Urinary bladder (tissue), 4 donors: ENCODE data around the gene SYNGR4. TPM values are rescaled to one million over a fixed set of nuclear protein-coding genes. Genes with fewer than 3 reads are reported as not detected.

Experiments
- DNase-seq: peaks from one replicate; pipeline ENCODE4 v3.0.0-alpha.2; 2015; ENCODE audit errors: extremely low spot score
- H3K27ac ChIP-seq: one replicate; pipeline ENCODE4 v1.5.1; 2013; ENCODE audit warnings: low read depth, mild to moderate bottlenecking, moderate library complexity
- H3K36me3 ChIP-seq: one replicate; pipeline ENCODE4 v1.6.1; 2013; ENCODE audit warnings: mild to moderate bottlenecking, moderate library complexity; ENCODE audit not compliant: insufficient read depth
- H3K4me1 ChIP-seq: one replicate; pipeline ENCODE4 v1.6.1; 2013; ENCODE audit warnings: mild to moderate bottlenecking, moderate library complexity; ENCODE audit not compliant: insufficient read depth
- H3K4me3 ChIP-seq: one replicate; pipeline ENCODE4 v1.5.1; 2013; ENCODE audit warnings: low read depth, low read length
- WGBS: extraction: QIAGEN DNeasy Blood & Tissue Kit; methylation state at CpG from one replicate; pipeline ENCODE4 v1.1.7; 2013; 5-methylcytosine and 5-hydroxymethylcytosine counted together
- polyA plus RNA-seq: library from polyadenylated mRNA; stranded (reverse); fragments of 200-250 nt; gene quantifications from one replicate; pipeline ENCODE4 v1.2.3, GENCODE V29; 2013
- total RNA-seq: library from RNA; depleted of rRNA; stranded (reverse); fragments of >200 nt; gene quantifications from one replicate; pipeline ENCODE4 v1.2.3, GENCODE V29; 2014
- donor health status: healthy with polysubstance abuse.
- donor health status: healthy.

Gene SYNGR4
- total and polyA plus RNA-seq, 2 donors = not detected

DNA sequence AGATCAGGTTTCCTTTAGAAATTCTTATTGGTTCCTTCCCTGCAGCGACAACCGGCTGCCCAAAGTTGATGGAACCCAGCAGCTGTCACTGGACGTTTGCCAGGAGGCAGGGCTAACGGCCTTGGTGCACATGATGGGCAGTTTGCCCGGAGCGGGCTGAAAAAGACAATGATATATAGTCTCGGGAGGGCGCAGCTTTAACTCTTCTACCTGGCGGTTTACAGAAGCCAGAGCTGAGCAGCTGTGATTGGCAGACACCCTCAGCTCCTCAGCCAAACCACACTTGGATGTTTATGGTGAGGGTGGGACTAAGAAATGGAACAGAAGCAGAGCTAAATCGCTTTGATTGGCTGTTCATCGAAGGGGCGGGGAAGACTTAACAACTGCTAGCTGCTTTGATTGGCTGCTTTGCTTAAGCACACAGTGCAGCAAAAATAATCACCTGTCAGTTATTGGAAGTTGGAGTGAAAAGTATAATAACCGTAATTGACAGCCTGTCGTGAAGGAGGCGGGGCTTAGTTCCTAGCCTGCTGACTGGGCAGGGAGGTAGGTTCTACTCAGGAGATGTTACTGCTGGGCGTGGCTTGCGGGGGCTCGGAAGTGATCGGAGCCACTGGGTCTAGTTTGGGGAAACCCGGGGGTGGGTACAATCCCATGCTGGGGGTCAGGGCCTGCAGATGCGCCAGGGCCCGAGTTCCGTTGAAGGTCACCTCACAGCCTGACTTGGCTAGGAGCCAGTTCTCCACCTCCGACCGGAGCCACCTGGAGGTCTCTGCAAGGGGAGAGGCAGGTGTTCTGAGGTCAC lies 31.3 kb upstream of the SYNGR4 start:
- Histone ChIP-seq H3K4me3 (peak overlapping the region; percentile 27), H3K36me3 (no peaks in the 10 kb centered on the region), H3K27ac (peak overlapping the region; percentile 69), H3K4me1 (no peaks in the 10 kb centered on the region)
- DNase-seq = peak; percentile 91
- WGBS = 1% methylated on average over 25 of the region's 25 CpGs

DNA sequence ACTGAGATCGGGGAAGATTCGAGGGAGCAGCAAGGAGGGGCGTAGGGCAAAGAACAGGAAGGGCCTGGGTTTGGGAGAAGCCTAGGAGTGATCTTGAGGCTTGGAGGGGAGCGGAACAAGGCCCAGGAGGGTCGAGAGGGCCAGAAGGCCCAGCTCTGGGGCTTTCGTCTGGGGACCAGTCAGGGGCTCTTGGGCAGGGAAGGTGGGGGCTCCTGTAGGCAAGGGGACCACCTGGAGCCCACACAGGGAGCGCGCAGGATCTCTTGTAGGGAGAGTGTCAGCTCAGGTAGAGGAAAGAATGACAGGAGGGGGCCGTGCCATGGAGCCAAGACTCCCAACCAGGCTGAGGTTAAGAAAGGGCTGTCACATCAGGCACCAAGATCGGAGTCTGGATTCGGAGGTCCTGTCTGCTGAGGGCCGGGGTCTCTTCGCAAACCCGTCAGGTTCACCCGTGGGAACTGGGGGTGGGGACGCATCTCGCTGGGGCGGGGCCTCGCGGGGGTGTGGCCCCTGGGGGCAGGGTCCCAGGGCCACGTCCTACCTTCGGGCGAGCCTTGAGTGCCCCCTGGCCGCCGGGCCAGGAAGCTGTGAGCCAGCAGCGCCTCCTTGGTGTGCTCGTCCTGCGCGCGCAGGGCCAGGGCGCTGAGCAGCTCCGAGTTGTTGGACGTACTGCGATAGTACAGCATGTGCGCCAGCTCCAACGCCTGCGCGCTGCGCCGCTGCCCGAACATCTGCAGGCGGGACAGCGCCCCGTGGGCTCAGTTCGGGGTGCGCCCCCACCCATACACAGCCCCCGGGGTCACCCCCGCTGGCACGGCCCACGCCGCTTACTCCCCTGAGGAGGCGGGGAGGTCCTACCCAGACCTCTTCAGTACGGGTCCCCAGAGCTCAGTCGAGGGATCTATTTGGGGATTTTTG lies 30.4 kb upstream of the SYNGR4 start:
- Histone ChIP-seq H3K36me3 (no peaks in the 10 kb centered on the region), H3K4me1 (no peaks in the 10 kb centered on the region), H3K4me3 (peak overlapping the region; percentile 27), H3K27ac (peak overlapping the region; percentile 69)
- no peak for DNase-seq
- 5% methylated on average over 54 of the region's 54 CpGs for WGBS

DNA sequence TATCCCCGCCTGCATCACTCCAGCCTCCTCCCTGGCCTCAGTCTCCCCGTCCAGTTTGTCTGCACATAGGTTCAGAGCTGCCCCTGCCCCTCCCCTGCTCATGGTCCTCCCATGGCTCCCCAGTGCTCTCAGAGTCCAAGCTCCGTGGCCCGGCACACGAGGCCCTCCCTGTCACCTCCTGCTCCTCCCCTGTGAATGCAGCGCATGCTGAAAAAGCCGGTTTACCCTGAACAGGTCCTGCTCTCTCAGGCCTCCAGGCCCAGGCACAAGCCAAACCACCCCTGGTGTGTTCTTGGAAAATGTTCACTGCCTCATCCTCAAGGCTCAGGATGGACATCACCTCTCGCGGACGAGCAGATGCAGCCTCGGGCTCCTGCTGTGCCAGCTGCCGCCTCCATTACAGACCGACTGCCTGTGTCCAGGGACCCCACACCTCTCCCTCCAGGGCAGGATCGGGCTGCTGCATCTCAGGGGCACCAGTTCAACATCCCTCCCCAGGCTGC lies 25.9 kb upstream of the SYNGR4 start:
- WGBS = 93% methylated on average over 14 of the region's 14 CpGs
- Histone ChIP-seq H3K27ac (no peak overlapping the region), H3K4me3 (no peak overlapping the region), H3K36me3 (no peaks in the 10 kb centered on the region), H3K4me1 (no peaks in the 10 kb centered on the region)
- DNase-seq = no peak

- Histone ChIP-seq H3K4me3 (no peak overlapping the region), H3K27ac (no peak overlapping the region), H3K36me3 (no peaks in the 10 kb centered on the region), H3K4me1 (no peaks in the 10 kb centered on the region)
- WGBS = 93% methylated on average over 14 of the region's 14 CpGs
- no peak for DNase-seq
Measured at GRCh38 chr19:48338802-48339503, 25.2 kb upstream of the SYNGR4 start.

DNA sequence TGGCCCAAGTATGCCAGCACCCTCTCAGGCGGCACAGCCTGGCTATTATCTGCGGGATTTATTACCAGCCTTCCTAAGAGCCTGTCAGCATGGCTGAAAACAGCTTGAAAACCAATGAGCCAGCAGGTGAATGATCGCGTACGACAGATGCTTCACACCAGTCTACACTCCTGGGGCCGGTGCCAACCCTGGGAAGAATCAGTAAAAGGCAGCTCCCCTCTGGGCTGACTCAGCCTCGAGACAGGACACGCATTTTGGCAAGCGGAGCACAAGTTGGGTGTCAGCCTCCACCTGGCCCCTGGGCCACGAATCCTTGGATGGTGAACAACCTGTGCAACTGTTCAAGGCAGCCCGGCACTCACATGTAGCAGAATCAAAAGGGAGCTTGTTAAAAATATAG lies 23.2 kb upstream of the SYNGR4 start:
- H3K27ac ChIP-seq = no peak overlapping the region

GRCh38 chr19:48341515-48342413 lies 22.4 kb upstream of the SYNGR4 start:
- no peak for DNase-seq
- Histone ChIP-seq H3K36me3 (no peaks in the 10 kb centered on the region), H3K4me1 (no peaks in the 10 kb centered on the region), H3K27ac (no peak overlapping the region), H3K4me3 (no peak overlapping the region)
- 95% methylated on average over 10 of the region's 10 CpGs for WGBS

More for the DNA sequence above, 23.2 kb upstream of the SYNGR4 start:
- no peak overlapping the region for H3K4me3 ChIP-seq
- DNase-seq = no peak
- WGBS = 90% methylated on average over 11 of the region's 11 CpGs
- H3K4me1 ChIP-seq = no peaks in the 10 kb centered on the region
- H3K36me3 ChIP-seq = no peaks in the 10 kb centered on the region

DNA sequence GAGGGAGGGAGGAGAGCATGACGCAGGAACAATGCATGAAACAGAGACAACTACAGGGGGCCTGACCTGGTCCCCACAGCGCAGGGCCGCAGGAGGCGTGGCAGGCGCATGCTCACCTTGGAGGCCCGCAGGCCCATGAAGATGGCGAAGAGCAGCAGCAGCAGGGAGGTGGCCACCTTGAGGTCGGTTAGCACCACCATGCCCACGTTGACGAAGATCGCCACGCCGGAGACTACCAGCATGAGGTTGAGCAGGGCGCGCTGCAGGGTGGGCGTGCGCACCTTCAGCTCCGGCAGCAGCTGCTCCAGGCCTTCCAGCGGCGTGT lies 21.8 kb upstream of the SYNGR4 start:
- Histone ChIP-seq H3K4me1 (no peaks in the 10 kb centered on the region), H3K4me3 (no peak overlapping the region), H3K27ac (no peak overlapping the region), H3K36me3 (no peaks in the 10 kb centered on the region)
- 93% methylated on average over 20 of the region's 20 CpGs for WGBS
- no peak for DNase-seq

DNA sequence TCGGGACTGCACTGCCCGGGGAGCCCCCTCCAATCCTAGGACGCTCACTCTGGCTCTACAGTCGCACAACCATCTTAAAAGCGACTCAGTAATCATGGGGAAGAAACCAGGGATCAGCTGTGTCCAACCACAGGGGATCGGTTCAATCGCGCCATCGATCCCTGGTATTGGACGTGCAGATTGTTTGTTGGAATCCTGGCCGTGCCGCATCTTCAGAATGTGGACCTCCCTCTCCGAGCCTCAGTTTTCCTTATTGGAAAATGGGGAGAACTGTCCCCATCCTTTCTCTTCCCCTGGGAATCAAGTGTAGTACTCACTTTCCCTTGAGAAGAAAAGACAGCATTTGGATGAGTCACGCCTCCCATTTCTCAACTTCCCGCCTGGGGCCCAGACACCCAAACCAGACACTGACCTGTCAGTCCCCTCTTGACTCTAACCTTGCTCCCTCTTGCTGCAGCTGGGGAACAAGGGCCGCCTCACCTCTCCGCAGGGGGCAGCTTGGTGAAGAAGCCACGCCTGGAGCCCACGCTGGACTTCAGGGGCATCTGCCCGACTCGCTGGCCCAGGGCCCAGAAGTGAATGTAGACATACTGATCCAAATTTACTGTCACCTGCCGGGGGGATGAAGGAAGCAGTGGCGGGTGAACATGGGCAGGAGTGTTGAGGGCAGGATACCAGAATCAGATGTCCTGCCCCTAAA lies 21.2 kb upstream of the SYNGR4 start:
- DNase-seq = no peak

GRCh38 chr19:48344892-48345291 lies 19.3 kb upstream of the SYNGR4 start:
- WGBS = 99% methylated on average over 6 of the region's 6 CpGs
- H3K4me1 ChIP-seq = no peaks in the 10 kb centered on the region
- H3K4me3 ChIP-seq = no peak overlapping the region
- no peak for DNase-seq
- no peaks in the 10 kb centered on the region for H3K36me3 ChIP-seq
- no peak overlapping the region for H3K27ac ChIP-seq

More for the DNA sequence above, 21.2 kb upstream of the SYNGR4 start:
- no peaks in the 10 kb centered on the region for H3K4me1 ChIP-seq
- no peaks in the 10 kb centered on the region for H3K36me3 ChIP-seq
- no peak overlapping the region for H3K27ac ChIP-seq
- WGBS = 94% methylated on average over 23 of the region's 23 CpGs
- no peak overlapping the region for H3K4me3 ChIP-seq

DNA sequence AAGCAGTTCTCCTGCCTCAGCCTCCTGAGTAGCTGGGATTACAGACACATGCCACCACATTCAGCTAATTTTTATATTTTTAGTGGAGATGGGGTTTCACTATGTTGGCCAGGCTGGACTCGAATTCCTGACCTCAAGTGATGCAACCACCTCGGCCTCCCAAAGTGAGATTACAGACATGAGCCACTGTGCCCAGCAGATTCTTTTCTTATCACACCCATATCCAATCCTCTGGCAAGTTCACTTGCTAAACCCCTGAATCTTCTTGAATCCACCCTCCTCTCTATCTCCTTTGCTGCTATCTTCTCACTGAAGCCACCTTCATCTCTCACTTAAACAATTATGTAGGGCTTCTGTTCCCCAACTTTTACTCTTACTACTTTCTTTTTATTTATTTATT lies 18.0 kb upstream of the SYNGR4 start:
- Histone ChIP-seq H3K36me3 (no peaks in the 10 kb centered on the region), H3K4me3 (no peak overlapping the region), H3K4me1 (no peaks in the 10 kb centered on the region), H3K27ac (no peak overlapping the region)
- no peak for DNase-seq
- 91% methylated on average over 2 of the region's 2 CpGs for WGBS

DNA sequence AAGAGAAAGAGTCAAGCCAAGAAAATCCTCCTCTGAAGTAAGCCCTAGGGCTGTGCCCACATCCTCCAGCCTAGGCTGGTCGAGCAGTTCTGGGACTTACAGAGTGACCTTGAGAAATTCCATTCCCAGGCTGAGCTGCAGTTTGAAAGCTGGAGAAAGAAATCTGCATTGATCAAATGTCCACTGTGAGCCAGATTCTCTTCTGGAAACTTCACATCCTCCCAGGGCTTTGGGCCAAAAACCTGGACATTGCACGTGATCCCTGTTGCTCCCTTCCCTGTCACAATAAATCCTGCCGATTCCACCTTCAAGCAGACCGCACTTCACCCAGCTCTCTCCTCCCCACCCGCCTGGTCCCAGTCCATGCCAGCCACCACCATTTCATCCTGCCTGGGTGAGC lies 16.1 kb upstream of the SYNGR4 start:
- Histone ChIP-seq H3K36me3 (no peaks in the 10 kb centered on the region), H3K4me3 (no peak overlapping the region), H3K27ac (no peak overlapping the region), H3K4me1 (no peaks in the 10 kb centered on the region)
- 45% methylated on average over 5 of the region's 5 CpGs for WGBS
- DNase-seq = no peak

DNA sequence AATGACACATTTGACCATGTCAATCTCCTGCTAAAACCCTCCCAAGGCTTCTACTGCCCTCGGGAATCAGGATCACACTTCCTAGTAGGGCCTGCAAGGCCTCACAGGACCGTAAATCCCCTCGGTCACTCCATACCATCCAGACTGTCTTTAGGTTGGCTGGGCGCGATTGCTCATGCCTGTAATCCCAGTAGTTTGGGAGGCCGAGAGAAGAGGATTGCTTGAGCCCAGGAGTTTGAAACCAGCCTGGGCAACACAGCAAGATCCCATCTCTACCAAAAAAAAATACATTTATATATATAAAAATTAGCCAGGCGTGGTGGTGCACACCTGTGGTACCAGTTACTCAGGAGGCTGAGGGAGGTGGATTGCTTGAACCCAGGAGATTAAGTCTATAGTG lies 15.4 kb upstream of the SYNGR4 start:
- no peak for DNase-seq
- Histone ChIP-seq H3K4me1 (no peaks in the 10 kb centered on the region), H3K4me3 (no peak overlapping the region), H3K27ac (no peak overlapping the region), H3K36me3 (no peaks in the 10 kb centered on the region)
- WGBS = 89% methylated on average over 7 of the region's 7 CpGs
